ENCODE data around the gene ADAMTS7. TPM values are rescaled to one million over a fixed set of nuclear protein-coding genes. Genes with fewer than 3 reads are reported as not detected.
"Not testable (repeated sequence)": the region's sequence is repeated elsewhere in the genome, so short reads cannot be mapped to it uniquely, and the experiment has no call there.

The ADAMTS7 gene
- total and polyA plus RNA-seq, 2 donors (not counting 3 experiments of a cell fraction or from before 2014, with no cell fraction given) = 49.6 to 64.7 TPM

GRCh38 chr15:78788016-78788660, 23.1 kb downstream of the ADAMTS7 start:
- Histone ChIP-seq H3K9me3 (replicated peaks; ENCODE audit: control insufficient read depth, insufficient read depth, low read length) (no peaks in the 10 kb centered on the region), H3K79me2 (ENCODE audit: control insufficient read depth, insufficient read depth, low read length) (no peaks in the 10 kb centered on the region), H3K9ac (replicated peaks; ENCODE audit: extremely low read depth, insufficient read depth, low read length) (no peak overlapping the region), H3K9me1 (replicated peaks; ENCODE audit: control insufficient read depth, extremely low read depth, insufficient read depth, low read length) (no peaks in the 10 kb centered on the region), H3K4me2 (ENCODE audit: insufficient read depth, low read length) (no peak overlapping the region), H4K20me1 (replicated peaks; ENCODE audit: control insufficient read depth, extremely low read depth, insufficient read depth, low read length) (no peaks in the 10 kb centered on the region), H2AFZ (ENCODE audit: low read depth, low read length) (no peak overlapping the region), H3K27ac (ENCODE audit: insufficient read depth, low read depth, low read length) (no peak overlapping the region), H3K27me3 (ENCODE audit: control insufficient read depth in 2 of 2, insufficient read depth in 2 of 2, low read length in 2 of 2) (no peaks in the 10 kb centered on the region), H3K36me3 (ENCODE audit: control insufficient read depth in 2 of 2, extremely low read depth in 1 of 2, insufficient read depth in 2 of 2, low read length in 2 of 2) (peaks cover 0 to 16% of the 10 kb centered on the region in 2 experiments), H3K4me3 (replicated peaks in 1 of 3; ENCODE audit: insufficient read depth in 1 of 3, low read depth in 1 of 3, low read length in 3 of 3) (no peak overlapping the region), H3K4me1 (ENCODE audit: control insufficient read depth, extremely low read depth, insufficient read depth, low read length) (no peaks in the 10 kb centered on the region)
- dilution Hi-C loops (cut with MboI; ENCODE audit: extremely low pct_ligation_motif_present, low sequenced_read_pairs) (no loop called here), intact Hi-C loops (cut with micrococcal nuclease) (no loop called here)
- BruUV-seq (replicated peaks) = no TSS peak
- CTCF ChIA-PET = interaction anchor here (2.6 kb wide), 1 partner anchor 22 kb away, joined by 5 read pairs; the partner anchor contains the start of gene ADAMTS7
- FAIRE-seq (no peak), DNase-seq (ENCODE audit: low read depth, low spot score) (no peak)
- POLR2A ChIA-PET = no interaction called here
- no peak for TF ChIP-seq JUN (IDR thresholded peaks at IDR 0.05; ENCODE audit: borderline replicate concordance, insufficient read depth, insufficient read length, low read depth)
- no peak for TF ChIP-seq EZH2 (IDR thresholded peaks at IDR 0.05; ENCODE audit: borderline replicate concordance, low read depth, low read length, severe bottlenecking)
- no peak for TF ChIP-seq MAX (IDR thresholded peaks at IDR 0.05; ENCODE audit: insufficient read depth, insufficient read length)
- TF ChIP-seq GATA2 (IDR thresholded peaks at IDR 0.05; ENCODE audit: insufficient read depth, insufficient read length, low read depth, low read length) = no peak
- no peak for TF ChIP-seq CTCF (IDR thresholded peaks at IDR 0.05; ENCODE audit: extremely low read depth in 1 of 2, insufficient read depth in 1 of 2, low read depth in 1 of 2, low read length in 2 of 2)
- TF ChIP-seq FOS (IDR thresholded peaks at IDR 0.05; ENCODE audit: borderline replicate concordance, insufficient read depth, low read length) = no peak
- TF ChIP-seq MYC (IDR thresholded peaks at IDR 0.05; ENCODE audit: low read depth, low read length) = no peak
- no peak for TF ChIP-seq POLR2AphosphoS5 (IDR thresholded peaks at IDR 0.05; ENCODE audit: insufficient read depth, low read depth, low read length)
- no peak for TF ChIP-seq POLR2A (IDR thresholded peaks at IDR 0.05; ENCODE audit: low read depth, low read length)

GRCh38 chr15:78782402-78782801, 28.9 kb downstream of the ADAMTS7 start:
- POLR2A ChIA-PET; H4K20me1 ChIP-seq (replicated peaks; ENCODE audit: control insufficient read depth, extremely low read depth, insufficient read depth, low read length); H3K36me3 ChIP-seq (ENCODE audit: control insufficient read depth in 2 of 2, extremely low read depth in 1 of 2, insufficient read depth in 2 of 2, low read length in 2 of 2); DNase-seq (ENCODE audit: low read depth, low spot score); H3K79me2 ChIP-seq (ENCODE audit: control insufficient read depth, insufficient read depth, low read length); CTCF ChIA-PET; intact Hi-C loops (cut with micrococcal nuclease); H3K9me3 ChIP-seq (replicated peaks; ENCODE audit: control insufficient read depth, insufficient read depth, low read length); H3K4me1 ChIP-seq (ENCODE audit: control insufficient read depth, extremely low read depth, insufficient read depth, low read length); H3K4me2 ChIP-seq (ENCODE audit: insufficient read depth, low read length); H3K9ac ChIP-seq (replicated peaks; ENCODE audit: extremely low read depth, insufficient read depth, low read length); dilution Hi-C loops (cut with MboI; ENCODE audit: extremely low pct_ligation_motif_present, low sequenced_read_pairs); BruUV-seq (replicated peaks); H3K9me1 ChIP-seq (replicated peaks; ENCODE audit: control insufficient read depth, extremely low read depth, insufficient read depth, low read length); H2AFZ ChIP-seq (ENCODE audit: low read depth, low read length); H3K27ac ChIP-seq (ENCODE audit: insufficient read depth, low read depth, low read length); FAIRE-seq; H3K27me3 ChIP-seq (ENCODE audit: control insufficient read depth in 2 of 2, insufficient read depth in 2 of 2, low read length in 2 of 2); H3K4me3 ChIP-seq (replicated peaks in 1 of 3; ENCODE audit: insufficient read depth in 1 of 3, low read depth in 1 of 3, low read length in 3 of 3): not testable (repeated sequence)

- H3K4me1 ChIP-seq (ENCODE audit: control insufficient read depth, extremely low read depth, insufficient read depth, low read length); H3K27me3 ChIP-seq (ENCODE audit: control insufficient read depth in 2 of 2, insufficient read depth in 2 of 2, low read length in 2 of 2); intact Hi-C loops (cut with micrococcal nuclease); H3K9me3 ChIP-seq (replicated peaks; ENCODE audit: control insufficient read depth, insufficient read depth, low read length); dilution Hi-C loops (cut with MboI; ENCODE audit: extremely low pct_ligation_motif_present, low sequenced_read_pairs); H3K9me1 ChIP-seq (replicated peaks; ENCODE audit: control insufficient read depth, extremely low read depth, insufficient read depth, low read length); H4K20me1 ChIP-seq (replicated peaks; ENCODE audit: control insufficient read depth, extremely low read depth, insufficient read depth, low read length); H3K4me3 ChIP-seq (replicated peaks in 1 of 3; ENCODE audit: insufficient read depth in 1 of 3, low read depth in 1 of 3, low read length in 3 of 3); BruUV-seq (replicated peaks); H3K79me2 ChIP-seq (ENCODE audit: control insufficient read depth, insufficient read depth, low read length); CTCF ChIA-PET; H3K36me3 ChIP-seq (ENCODE audit: control insufficient read depth in 2 of 2, extremely low read depth in 1 of 2, insufficient read depth in 2 of 2, low read length in 2 of 2); H2AFZ ChIP-seq (ENCODE audit: low read depth, low read length); H3K9ac ChIP-seq (replicated peaks; ENCODE audit: extremely low read depth, insufficient read depth, low read length); H3K4me2 ChIP-seq (ENCODE audit: insufficient read depth, low read length); POLR2A ChIA-PET; FAIRE-seq; DNase-seq (ENCODE audit: low read depth, low spot score); H3K27ac ChIP-seq (ENCODE audit: insufficient read depth, low read depth, low read length): not testable (repeated sequence)
Observed at GRCh38 chr15:78781381-78781780, 29.9 kb downstream of the ADAMTS7 start.

Measured in endothelial cell of umbilical vein (primary cell).